GM18520 (cell line): ENCODE results near the gene PAX5.

Experiments used
- ATAC-seq: cut with Tn5 transposase; IDR thresholded peaks from one replicate; pipeline ENCODE4 v1.9.1; 2021; ENCODE audit not compliant: unreplicated experiment

PAX5 gene

GRCh38 chr9:36839131-36839885 lies 194.8 kb downstream of the PAX5 start:
- ATAC-seq, result no peak

- no peak for ATAC-seq
Measured at GRCh38 chr9:36837431-36838405, 196.3 kb downstream of the PAX5 start.

- no peak for ATAC-seq
Measured at GRCh38 chr9:36836486-36836885, 197.6 kb downstream of the PAX5 start.

GRCh38 chr9:36835271-36835996 lies 198.6 kb downstream of the PAX5 start:
- no peak for ATAC-seq

- ATAC-seq, result no peak
Measured at GRCh38 chr9:36834736-36835135, 199.3 kb downstream of the PAX5 start.

GRCh38 chr9:36833954-36834353 lies 200.1 kb downstream of the PAX5 start:
- no peak for ATAC-seq

GRCh38 chr9:36832164-36832795 lies 201.8 kb downstream of the PAX5 start:
- ATAC-seq, result no peak

- no peak for ATAC-seq
Measured at GRCh38 chr9:36831381-36832161, 202.5 kb downstream of the PAX5 start.

GRCh38 chr9:36828611-36829013 lies 205.5 kb downstream of the PAX5 start:
- no peak for ATAC-seq

GRCh38 chr9:36827593-36827992 lies 206.5 kb downstream of the PAX5 start:
- ATAC-seq, result no peak

- no peak for ATAC-seq
Measured at GRCh38 chr9:36826581-36826980, 207.5 kb downstream of the PAX5 start.

- no peak for ATAC-seq
Measured at GRCh38 chr9:36825179-36825578, 208.9 kb downstream of the PAX5 start.

- ATAC-seq, result no peak
Measured at GRCh38 chr9:36823934-36824333, 210.1 kb downstream of the PAX5 start.

GRCh38 chr9:36823466-36823865 lies 210.6 kb downstream of the PAX5 start:
- ATAC-seq, result no peak

- ATAC-seq, result no peak
Measured at GRCh38 chr9:36822201-36822600, 211.9 kb downstream of the PAX5 start.

GRCh38 chr9:36820392-36820861 lies 213.6 kb downstream of the PAX5 start:
- ATAC-seq, result no peak

- no peak for ATAC-seq
Measured at GRCh38 chr9:36818965-36819870, 214.8 kb downstream of the PAX5 start.

- no peak for ATAC-seq
Measured at GRCh38 chr9:36818242-36818938, 215.7 kb downstream of the PAX5 start.
